Measurements from ENCODE around the gene RAD52.

DNA sequence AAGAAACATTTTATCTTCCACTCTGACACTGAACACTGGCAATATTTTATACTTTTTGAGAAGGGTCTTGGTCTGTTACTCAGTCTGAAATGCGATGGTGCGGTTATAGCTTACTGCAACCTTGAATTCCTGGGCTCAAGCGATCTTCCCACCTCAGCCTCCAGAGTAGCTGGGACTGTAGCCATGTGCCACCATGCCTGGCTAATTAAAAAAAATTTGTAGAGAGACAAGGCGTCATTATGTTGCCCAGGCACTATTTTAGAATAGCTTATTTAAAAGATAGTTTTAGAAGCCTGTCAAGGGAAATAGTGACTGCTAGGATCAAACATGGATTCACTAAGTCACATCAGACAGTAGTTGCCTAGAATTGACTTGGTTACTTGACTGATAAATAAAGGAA lies 47.4 kb upstream of the RAD52 start:
- TF ChIP-seq NR3C1 (CRISPR knock-in tag; conservative IDR thresholded peaks at IDR 0.05; ENCODE audit: low read depth) (no peak), JUN (CRISPR knock-in tag; IDR thresholded peaks at IDR 0.05) (no peak), EMX1 (CRISPR knock-in tag; IDR thresholded peaks at IDR 0.05) (no peak), FOXP1 (CRISPR knock-in tag; IDR thresholded peaks at IDR 0.05; ENCODE audit: borderline replicate concordance) (no peak), NR2C2 (CRISPR knock-in tag; IDR thresholded peaks at IDR 0.05) (no peak)
- TF ChIP-seq, protein P1, sequence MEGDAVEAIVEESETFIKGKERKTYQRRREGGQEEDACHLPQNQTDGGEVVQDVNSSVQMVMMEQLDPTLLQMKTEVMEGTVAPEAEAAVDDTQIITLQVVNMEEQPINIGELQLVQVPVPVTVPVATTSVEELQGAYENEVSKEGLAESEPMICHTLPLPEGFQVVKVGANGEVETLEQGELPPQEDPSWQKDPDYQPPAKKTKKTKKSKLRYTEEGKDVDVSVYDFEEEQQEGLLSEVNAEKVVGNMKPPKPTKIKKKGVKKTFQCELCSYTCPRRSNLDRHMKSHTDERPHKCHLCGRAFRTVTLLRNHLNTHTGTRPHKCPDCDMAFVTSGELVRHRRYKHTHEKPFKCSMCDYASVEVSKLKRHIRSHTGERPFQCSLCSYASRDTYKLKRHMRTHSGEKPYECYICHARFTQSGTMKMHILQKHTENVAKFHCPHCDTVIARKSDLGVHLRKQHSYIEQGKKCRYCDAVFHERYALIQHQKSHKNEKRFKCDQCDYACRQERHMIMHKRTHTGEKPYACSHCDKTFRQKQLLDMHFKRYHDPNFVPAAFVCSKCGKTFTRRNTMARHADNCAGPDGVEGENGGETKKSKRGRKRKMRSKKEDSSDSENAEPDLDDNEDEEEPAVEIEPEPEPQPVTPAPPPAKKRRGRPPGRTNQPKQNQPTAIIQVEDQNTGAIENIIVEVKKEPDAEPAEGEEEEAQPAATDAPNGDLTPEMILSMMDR (IDR thresholded peaks at IDR 0.05), result no peak
- TF ChIP-seq, protein P2, sequence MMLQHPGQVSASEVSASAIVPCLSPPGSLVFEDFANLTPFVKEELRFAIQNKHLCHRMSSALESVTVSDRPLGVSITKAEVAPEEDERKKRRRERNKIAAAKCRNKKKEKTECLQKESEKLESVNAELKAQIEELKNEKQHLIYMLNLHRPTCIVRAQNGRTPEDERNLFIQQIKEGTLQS (CRISPR knock-in tag; conservative IDR thresholded peaks at IDR 0.05), result no peak
- TF ChIP-seq, protein P3, sequence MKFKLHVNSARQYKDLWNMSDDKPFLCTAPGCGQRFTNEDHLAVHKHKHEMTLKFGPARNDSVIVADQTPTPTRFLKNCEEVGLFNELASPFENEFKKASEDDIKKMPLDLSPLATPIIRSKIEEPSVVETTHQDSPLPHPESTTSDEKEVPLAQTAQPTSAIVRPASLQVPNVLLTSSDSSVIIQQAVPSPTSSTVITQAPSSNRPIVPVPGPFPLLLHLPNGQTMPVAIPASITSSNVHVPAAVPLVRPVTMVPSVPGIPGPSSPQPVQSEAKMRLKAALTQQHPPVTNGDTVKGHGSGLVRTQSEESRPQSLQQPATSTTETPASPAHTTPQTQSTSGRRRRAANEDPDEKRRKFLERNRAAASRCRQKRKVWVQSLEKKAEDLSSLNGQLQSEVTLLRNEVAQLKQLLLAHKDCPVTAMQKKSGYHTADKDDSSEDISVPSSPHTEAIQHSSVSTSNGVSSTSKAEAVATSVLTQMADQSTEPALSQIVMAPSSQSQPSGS (CRISPR knock-in tag; IDR thresholded peaks at IDR 0.05; ENCODE audit: borderline replicate concordance, low read depth), result no peak

All from WTC11 (cell line).